GM10266 (cell line): ENCODE data around the gene FBXW10B.
"Not testable (repeated sequence)": the region's sequence is repeated elsewhere in the genome, so short reads cannot be mapped to it uniquely, and the experiment has no call there.

Source experiments
- DNase-seq: peaks from one replicate; pipeline ENCODE4 v3.0.0; 2012; ENCODE audit errors: extremely low spot score

The FBXW10B gene

GRCh38 chr17:15589544-15590536 is 29.7 kb downstream of the FBXW10B start:
- DNase-seq = not testable (repeated sequence)

GRCh38 chr17:15588017-15588416 is 31.5 kb downstream of the FBXW10B start:
- DNase-seq = not testable (repeated sequence)

- DNase-seq = not testable (repeated sequence)
Measured at GRCh38 chr17:15583313-15583712, 36.2 kb downstream of the FBXW10B start.

GRCh38 chr17:15581462-15581861 is 38.0 kb downstream of the FBXW10B start:
- DNase-seq = not testable (repeated sequence)

- not testable (repeated sequence) for DNase-seq
Measured at GRCh38 chr17:15576848-15577247, 42.7 kb downstream of the FBXW10B start.

GRCh38 chr17:15574660-15575059 is 44.8 kb downstream of the FBXW10B start:
- DNase-seq = not testable (repeated sequence)

GRCh38 chr17:15573870-15574269 is 45.6 kb downstream of the FBXW10B start:
- not testable (repeated sequence) for DNase-seq
